Stimulated activated CD4-positive, alpha-beta T cell treated with anti-CD3 and anti-CD28 coated beads, Interleukin-1b, Interleukin-23, amount 100 ng/mL, for 48 hours (primary cell): ENCODE results near the gene PPM1D.

Source experiments
- DNase-seq: peaks from one replicate; pipeline ENCODE4 v3.0.0-alpha.2; 2020

PPM1D gene

DNA sequence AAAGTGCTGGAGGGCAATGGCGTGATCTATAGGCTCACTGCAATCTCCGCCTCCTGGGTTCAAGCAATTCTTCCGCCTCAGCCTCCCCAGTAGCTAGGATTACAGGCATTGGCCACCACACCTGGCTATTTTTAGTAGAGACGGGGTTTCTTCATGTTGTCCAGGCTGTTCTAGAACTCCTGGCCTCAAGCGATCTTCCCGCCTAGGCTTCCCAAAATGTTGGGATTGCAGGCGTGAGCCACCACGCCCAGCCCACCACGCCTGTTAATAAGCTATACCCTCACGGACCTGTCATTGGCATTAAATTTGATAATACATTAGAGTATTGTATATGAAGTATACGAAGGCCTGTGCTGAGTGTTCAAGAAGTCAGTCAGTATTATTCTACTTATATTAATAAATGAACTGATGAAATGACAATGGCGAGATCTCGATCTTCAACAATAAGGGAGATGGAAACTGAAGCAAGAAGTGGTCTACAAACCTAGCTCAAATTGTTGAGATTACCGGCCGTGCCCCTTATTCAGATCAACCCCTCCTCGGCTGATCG, 76.8 kb downstream of the PPM1D start:
- no peak for DNase-seq

DNA sequence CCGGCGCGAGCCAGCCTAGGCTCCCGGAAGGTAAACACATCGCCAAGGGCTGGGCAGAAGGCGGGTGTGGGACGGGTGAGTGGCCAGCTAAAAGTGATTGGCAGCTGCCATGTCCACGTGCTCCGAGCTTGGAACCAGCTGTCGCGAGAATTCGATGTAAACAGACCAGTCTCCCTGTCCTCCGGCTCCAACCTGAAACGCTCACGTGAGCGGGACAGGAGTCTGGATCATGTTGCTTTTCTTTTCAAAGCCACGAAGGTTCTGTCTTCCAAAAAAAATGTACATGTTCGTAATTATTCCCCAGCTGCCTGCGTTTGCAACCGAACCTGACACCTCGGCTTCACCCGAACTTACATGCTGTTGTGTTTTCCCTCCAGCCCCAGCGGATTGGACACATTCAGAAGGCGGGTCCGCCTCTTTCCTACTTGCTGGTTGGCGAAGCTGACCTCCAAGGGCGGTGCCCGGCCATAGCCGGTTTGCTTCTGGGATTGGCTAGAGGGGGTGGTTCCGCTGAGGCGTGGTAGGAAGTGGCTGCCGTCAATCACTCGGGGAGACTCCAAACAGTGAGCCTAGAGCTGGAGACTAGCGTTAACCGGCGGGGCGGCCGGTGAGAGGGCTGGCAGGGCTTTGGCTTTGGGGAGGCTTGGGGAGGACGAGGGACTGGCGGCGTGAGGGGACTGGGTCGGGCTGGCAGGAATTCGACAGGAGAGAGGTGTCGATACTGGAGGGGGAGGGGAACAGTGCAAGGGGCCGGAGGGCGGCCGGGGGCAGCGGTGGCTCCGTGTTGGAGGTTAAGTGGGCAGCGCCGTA, 77.5 kb downstream of the PPM1D start, which contains the start of gene BCAS3:
Gene BCAS3 (plus strand): TSS at position 544 of the 810 bp plus-strand sequence.
- peak; percentile 98 for DNase-seq

DNA sequence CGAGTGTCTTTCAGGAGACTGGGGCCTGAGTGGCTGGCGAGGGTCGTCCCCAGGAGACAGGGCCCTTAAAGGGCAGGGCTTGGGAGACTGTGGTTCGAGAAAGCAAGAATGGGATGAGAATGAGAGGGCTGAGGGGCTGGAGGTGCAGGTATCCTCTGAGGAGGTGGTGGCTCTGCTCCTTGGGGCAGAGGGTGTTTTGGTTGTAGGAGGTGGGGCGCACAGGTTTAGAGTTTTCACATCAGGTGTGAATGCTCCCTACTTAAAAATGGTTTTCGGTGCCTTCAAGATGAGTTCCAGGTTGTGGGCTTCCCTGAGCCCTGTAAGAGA, 78.1 kb downstream of the PPM1D start:
- DNase-seq = no peak

DNA sequence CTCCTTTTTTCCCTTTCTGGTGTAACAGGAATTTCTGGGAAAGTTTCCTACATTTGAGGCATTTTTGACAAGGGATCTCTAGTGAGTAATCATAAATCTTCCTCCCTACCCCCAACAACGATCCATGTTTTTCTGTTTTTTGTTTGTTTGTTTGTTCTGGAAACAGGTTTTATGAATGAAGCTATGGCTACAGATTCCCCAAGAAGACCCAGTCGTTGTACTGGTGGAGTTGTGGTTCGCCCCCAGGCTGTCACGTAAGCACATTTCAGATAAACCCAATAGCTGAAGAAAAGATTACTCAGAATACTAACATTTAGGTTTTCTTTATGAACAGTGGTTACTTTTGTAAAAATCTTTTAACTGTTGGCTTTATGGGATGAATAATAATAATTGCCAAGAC, 79.3 kb downstream of the PPM1D start:
- DNase-seq = no peak

DNA sequence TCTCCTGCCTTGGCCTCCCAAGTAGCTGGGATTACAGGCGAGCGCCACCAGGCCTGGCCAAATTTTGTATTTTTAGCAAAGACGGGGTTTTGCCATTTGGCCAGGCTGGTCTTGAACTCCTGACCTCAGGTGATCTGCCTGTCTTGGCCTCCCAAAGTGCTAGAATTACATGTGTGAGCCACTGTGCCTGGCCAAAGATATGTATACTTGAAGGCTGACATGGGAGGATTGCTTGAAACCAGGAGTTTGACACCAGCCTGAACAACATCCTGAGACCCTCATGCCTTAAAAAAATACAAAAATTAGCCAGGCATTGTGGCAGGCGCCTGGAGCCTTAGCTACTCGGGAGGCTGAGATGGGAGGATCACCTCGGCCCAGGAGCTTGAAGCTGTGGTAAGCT, 80.8 kb downstream of the PPM1D start:
- DNase-seq = no peak

DNA sequence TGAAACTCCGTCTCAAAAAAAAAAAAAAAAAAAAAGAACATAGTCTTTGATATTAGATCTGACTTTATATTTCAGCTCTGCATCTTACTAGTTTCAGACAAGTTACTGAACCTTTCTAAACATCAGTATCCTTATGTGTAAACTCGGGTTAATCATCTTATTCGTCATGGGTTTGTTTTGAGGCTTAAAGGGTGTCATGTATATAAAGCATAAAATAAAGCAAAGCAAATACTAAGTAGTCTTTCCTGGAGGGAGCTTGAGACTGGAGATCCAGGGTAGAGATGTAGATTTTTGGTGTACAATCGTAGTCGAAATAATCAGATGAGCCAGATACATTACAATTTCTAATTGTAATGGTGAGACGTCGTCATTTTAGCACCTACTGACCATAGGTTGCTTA, 85.4 kb downstream of the PPM1D start:
- no peak for DNase-seq

DNA sequence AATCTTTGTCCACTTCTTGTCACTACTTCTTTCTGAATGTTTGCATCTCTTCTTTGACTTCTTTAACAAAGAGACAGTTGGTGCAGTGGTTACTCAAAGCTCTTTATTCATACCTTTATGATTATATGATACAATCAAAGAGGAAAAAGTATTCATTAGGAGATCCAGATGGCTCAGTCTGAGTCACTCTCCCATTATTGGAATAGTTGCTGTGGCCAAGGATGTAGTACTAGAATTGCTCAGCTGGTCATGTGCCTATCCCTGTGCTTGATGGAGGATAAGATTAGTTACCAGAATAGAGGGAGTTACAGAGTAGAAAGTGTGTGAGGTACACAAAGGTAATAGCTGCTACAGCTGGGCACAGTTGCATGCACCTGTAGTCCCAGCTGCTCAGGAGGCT, 96.0 kb downstream of the PPM1D start:
- DNase-seq = no peak

DNA sequence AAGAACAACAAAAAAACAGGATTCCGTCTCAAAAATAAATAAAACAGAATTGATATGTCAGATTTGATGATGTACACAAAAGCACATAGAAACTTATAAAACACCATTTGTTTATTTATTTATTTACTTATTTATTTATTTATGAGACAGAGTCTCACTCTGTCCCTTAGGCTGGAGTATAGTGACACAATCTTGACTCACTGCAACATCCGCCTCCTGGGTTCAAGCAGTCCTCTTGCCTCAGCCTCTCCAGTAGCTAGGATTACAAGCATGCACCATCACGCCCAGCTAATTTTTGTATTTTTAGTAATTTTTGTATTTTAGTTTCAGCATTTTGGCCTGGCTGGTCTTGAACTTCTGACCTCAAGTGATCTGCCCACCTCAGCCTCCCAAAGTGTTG, 99.1 kb downstream of the PPM1D start:
- no peak for DNase-seq

DNA sequence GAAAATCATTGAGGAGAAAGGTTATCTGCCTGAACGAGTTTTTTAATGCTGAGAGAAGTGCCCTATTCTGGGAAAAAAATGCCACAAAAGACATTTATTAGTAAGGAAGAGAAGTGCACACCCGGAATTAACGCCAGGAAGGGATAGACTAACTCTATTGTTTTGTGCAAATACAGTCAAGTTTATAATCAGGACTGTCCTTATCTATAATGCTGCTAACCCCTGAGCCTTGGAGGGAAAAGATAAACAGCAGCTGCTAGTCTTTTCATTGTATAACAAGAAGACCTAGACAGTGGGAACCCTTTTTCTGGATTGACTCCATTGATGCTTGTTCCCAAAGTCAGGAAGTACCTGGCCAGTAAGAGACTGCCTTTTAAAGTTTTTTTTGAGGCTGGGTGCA, 104.2 kb downstream of the PPM1D start:
- no peak for DNase-seq

DNA sequence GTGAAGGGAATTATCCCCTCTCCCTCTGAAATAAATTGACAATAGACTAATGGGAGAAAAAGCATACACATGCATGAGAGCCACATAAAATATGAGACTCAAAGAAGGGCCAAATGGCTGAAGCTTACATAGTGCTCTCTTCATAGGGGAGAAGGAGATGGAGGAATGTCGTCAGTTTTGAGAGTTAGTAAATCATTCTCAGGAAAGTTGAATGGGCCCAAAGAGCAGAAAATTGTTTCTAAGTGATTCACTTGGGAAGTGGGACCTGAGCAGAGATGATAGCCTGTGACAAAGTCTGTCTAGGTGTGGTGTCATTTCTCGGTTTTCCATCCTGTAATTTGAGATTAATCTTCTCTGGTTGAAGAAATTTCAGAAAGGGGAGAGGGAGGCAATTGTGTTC, 112.7 kb downstream of the PPM1D start:
- DNase-seq = no peak

DNA sequence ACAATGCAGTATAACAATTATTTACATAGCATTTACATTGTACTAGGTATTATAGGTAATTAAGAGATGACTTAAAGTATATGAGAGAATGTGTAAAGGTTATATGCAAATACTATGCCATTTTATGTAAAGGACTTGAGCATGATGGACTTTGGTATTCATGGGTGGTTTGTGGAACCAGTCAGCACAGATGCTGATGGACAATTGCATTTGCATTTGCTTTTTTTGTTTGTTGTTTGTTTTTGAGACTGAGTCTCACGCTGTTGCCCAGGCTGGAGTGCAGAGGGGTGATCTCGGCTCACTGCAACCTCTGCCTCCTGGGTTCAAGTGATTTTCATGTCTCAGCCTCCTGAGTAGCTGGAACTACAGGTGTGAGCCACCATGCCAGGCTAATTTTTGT, 113.6 kb downstream of the PPM1D start:
- DNase-seq = no peak
